PC-9 (cell line): Measurements from ENCODE around the gene LEUTX.

Source experiments
- EZH2 ChIP-seq: fragments of 200-600 bp; sonication (generic); IDR thresholded peaks from 2 replicates; pipeline ENCODE4 v1.8.0; 2017; ENCODE audit warnings: antibody characterized with exemption, low read depth
- TF ChIP-seq, protein P1 (sequence below): fragments of 200-600 bp; sonication (generic); conservative IDR thresholded peaks from 2 replicates; pipeline ENCODE4 v1.6.1; 2017; ENCODE audit warnings: mixed run types, antibody characterized with exemption, mild to moderate bottlenecking, moderate library complexity

DNA sequence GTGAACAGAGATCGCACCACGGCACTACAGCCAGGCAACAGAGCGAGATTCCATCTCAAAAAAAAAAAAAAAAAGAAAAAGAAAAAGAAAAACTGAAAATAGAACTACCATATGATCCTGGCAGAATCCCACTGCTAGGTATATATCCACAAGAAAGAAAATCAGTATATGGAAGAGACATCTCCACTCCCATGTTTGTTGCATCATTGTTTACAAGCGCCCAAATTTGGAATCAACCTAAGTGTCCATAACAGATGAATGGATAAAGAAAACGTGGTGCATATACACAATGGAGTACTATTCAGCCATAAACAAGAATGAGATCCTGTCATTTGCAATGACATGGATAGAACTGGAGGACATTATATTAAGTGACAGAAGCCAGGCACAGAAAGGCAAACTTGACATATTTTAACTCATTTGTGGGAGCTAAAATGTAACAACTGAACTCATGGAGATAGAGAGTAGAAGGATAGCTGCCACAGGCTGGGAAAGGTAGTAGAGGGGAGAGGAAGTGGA, 29.3 kb downstream of the LEUTX start:
- TF ChIP-seq EZH2, result no peak
- TF ChIP-seq, protein P1, sequence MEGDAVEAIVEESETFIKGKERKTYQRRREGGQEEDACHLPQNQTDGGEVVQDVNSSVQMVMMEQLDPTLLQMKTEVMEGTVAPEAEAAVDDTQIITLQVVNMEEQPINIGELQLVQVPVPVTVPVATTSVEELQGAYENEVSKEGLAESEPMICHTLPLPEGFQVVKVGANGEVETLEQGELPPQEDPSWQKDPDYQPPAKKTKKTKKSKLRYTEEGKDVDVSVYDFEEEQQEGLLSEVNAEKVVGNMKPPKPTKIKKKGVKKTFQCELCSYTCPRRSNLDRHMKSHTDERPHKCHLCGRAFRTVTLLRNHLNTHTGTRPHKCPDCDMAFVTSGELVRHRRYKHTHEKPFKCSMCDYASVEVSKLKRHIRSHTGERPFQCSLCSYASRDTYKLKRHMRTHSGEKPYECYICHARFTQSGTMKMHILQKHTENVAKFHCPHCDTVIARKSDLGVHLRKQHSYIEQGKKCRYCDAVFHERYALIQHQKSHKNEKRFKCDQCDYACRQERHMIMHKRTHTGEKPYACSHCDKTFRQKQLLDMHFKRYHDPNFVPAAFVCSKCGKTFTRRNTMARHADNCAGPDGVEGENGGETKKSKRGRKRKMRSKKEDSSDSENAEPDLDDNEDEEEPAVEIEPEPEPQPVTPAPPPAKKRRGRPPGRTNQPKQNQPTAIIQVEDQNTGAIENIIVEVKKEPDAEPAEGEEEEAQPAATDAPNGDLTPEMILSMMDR, result no peak
